ENCODE results near the gene IRGQ. TPM values are rescaled to one million over a fixed set of nuclear protein-coding genes. Genes with fewer than 3 reads are reported as not detected.
A peak's percentile ranks its signal among the peaks of the same experiment; 100 is the strongest.

IRGQ gene
- total and polyA plus RNA-seq, 7 donors = 5.5 to 26.9 (median 21.5) TPM

DNA sequence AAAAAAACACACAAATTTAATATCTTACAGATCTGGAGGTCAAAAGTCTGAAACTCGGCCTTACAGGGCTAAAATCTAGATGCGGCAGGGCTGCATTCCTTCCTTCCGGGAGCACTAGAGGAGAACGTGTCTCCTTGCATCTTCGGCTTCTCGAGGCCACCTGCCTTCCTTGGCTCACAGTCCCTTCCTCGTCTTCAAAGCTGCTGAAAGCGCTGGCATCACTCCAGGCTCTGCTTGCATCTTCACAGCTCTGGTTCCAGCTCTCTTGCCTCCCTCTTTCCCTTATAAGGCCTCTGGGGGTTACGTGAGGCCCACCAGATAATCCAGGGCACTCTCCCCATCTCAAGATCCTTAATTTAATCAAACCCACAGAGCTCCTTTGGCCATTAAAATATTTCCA is 31.1 kb downstream of the IRGQ start:
- Histone ChIP-seq H3K4me3 (no peak overlapping the region), H3K9me3 (no peaks in the 10 kb centered on the region), H3K36me3 (ENCODE audit: insufficient read depth in 1 of 2, low read depth in 1 of 2) (peaks cover 0 to 8% of the 10 kb centered on the region in 2 donors), H3K27me3 (ENCODE audit: insufficient read depth in 3 of 3, low read length in 2 of 3) (no peaks in the 10 kb centered on the region), H3K27ac (no peak overlapping the region), H3K4me1 (peaks cover 7% of the 10 kb centered on the region)
- TF ChIP-seq CTCF (IDR thresholded peaks at IDR 0.05) = no peak
- DNase-seq (no peak), ATAC-seq (no peak)
- 49 to 61% (median 49%) methylated on average over 9 of the region's 9 CpGs for WGBS, 3 donors
- intact Hi-C loops (cut with DNase I) = no loop called here

DNA sequence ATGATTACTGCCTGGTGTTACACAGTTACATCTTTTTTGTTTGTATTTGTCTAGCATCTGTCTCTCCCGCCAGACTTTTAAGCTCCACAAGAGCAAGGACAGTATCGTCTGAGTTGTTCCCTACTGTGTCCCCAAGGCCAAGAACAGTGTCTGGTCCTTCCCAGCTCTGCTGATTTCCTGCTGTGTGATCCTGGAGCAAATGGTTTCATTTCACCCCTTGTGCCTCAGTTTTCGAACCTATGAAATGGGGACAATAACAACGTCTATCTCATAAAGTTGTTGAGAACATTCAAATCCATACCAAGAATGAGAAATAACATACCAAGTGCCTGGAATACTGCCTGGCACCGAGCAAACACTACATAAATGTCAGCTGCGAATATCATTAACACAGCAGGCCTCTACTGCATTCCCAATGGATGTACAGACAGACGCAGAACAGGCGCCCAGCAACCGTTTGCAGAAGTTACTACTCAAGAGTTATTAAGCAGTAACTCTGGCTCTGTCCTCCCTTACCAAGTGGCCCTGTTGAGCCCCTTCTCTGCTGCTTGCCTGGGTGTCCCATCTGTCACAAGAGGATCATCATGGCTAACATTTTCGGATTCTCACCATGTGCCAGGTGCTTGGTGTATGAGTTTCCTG is 32.0 kb downstream of the IRGQ start:
- intact Hi-C loops (cut with DNase I) = no loop called here
- Histone ChIP-seq H3K27ac (peak overlapping the region; percentile 87), H3K27me3 (ENCODE audit: insufficient read depth in 3 of 3, low read length in 2 of 3) (no peaks in the 10 kb centered on the region), H3K4me3 (no peak overlapping the region), H3K36me3 (ENCODE audit: insufficient read depth in 1 of 2, low read depth in 1 of 2) (peaks cover 0 to 15% of the 10 kb centered on the region in 2 donors), H3K4me1 (peaks cover 7% of the 10 kb centered on the region), H3K9me3 (no peaks in the 10 kb centered on the region)
- TF ChIP-seq CTCF (IDR thresholded peaks at IDR 0.05) = no peak
- whole genome bisulfite sequencing, 3 donors = 85 to 88% (median 86%) methylated on average over 10 of the region's 10 CpGs
- ATAC-seq (no peak), DNase-seq (no peak)

GRCh38 chr19:43562698-43563241 is 33.2 kb downstream of the IRGQ start:
- intact Hi-C loops (cut with DNase I) = no loop called here
- Histone ChIP-seq H3K27ac (peak overlapping the region; percentile 87), H3K4me1 (peaks cover 7% of the 10 kb centered on the region), H3K9me3 (no peaks in the 10 kb centered on the region), H3K36me3 (ENCODE audit: insufficient read depth in 1 of 2, low read depth in 1 of 2) (peaks cover 0 to 27% of the 10 kb centered on the region in 2 donors), H3K4me3 (no peak overlapping the region), H3K27me3 (ENCODE audit: insufficient read depth in 3 of 3, low read length in 2 of 3) (no peaks in the 10 kb centered on the region)
- DNase-seq = peak; percentile 77 to 91
- peak; percentile 97 to 98 (median 98) for ATAC-seq
- 28 to 50% (median 38%) methylated on average over 14 of the region's 14 CpGs for WGBS, 3 donors
- no peak for TF ChIP-seq CTCF (IDR thresholded peaks at IDR 0.05)

GRCh38 chr19:43562226-43562697 is 33.7 kb downstream of the IRGQ start:
- ATAC-seq (no peak), DNase-seq (no peak)
- Histone ChIP-seq H3K9me3 (no peaks in the 10 kb centered on the region), H3K4me1 (peaks cover 7% of the 10 kb centered on the region), H3K27ac (peak overlapping the region; percentile 87), H3K4me3 (no peak overlapping the region), H3K27me3 (ENCODE audit: insufficient read depth in 3 of 3, low read length in 2 of 3) (no peaks in the 10 kb centered on the region), H3K36me3 (ENCODE audit: insufficient read depth in 1 of 2, low read depth in 1 of 2) (peaks cover 0 to 29% of the 10 kb centered on the region in 2 donors)
- intact Hi-C loops (cut with DNase I) = no loop called here
- no peak for TF ChIP-seq CTCF (IDR thresholded peaks at IDR 0.05)
- 84 to 93% (median 92%) methylated on average over 6 of the region's 6 CpGs for WGBS, 3 donors

Data from psoas muscle (tissue), 8 donors.